Measurements from ENCODE around the gene CRYGN. TPM values are rescaled to one million over a fixed set of nuclear protein-coding genes. Genes with fewer than 3 reads are reported as not detected.
A peak's percentile ranks its signal among the peaks of the same experiment; 100 is the strongest.

Gene CRYGN
- total RNA-seq, 6 donors from 2014 or later = 0.43 to 0.61 TPM; not detected in 4

DNA sequence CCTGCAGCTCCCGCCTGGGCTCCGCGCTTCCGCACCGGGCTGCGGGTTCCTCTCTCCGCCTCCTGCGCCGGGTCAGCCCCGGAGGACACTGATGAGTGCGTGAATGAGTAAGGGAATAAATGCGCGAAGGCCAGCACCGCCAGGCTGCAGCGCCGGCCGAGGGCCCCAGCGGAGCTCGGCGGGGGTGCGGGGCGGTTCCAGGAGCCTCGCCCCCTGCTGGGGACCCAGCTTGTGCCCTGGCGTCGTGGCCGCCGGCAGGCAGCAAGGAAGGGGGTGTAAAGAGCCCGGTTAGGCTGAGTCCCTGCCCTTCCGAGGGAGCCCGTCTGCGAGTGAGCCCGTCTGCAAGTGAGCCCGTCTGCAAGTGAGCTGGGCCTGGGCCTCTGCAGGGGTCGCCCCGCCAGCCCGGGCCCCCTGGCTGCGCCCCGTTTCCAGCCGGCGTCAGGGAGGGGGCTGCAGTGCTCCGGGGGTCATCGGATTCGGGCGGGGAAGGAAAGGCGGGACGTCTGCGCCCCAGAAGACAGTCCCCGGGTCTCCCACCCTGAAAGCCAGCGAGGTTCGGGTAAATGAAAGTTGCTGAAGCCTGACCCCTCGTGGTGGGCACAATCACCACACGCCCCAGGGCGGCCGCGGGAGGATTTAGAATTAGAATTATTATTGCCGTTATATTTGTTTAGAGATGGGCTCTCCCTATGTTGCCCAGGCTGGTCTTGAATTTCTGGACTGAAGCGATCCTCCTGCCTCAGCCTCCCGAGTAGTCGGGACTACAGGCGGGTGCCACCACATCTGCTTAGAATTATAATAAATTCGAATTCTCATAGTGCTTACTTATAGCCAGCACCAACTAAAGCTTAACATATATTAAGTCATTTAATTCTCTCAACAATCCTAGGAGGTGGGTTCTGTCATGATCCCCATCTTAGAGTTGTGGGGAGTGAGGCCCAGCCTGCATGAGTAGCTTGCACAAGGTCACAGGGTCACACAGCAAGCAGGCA lies 8.6 kb upstream of the CRYGN start:
- peak; percentile 85 to 94 for ATAC-seq (ENCODE audit: low FRiP score in 2 of 2)
- H3K4me3 ChIP-seq = peak overlapping the region; percentile 47 to 57 (median 54)

DNA sequence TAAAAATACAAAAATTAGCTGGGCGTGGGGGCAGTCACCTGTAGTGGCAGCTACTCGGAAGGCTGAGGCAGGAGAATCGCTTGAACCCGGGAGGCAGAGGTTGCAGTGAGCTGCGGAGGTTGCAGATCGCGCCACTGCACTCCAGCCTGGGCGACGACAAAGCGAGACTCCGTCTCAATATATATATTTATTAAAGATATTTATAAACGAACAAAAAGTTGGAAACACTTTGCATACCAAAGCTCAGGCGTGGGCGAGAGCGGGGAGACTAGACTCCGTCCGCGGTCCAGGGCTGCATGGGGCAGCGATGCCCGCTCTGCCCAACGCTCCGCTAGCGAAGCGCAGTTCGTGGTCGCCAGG lies 7.9 kb upstream of the CRYGN start:
- H3K36me3 ChIP-seq = no peaks in the 10 kb centered on the region
- peak overlapping the region in 3 of 4 donors; percentile 47 to 57 (median 54) for H3K4me3 ChIP-seq
- WGBS, 2 donors = 61 to 69% methylated on average over 26 of the region's 26 CpGs
- H3K27ac ChIP-seq = peak overlapping the region in 1 of 4 donors; percentile 74
- no peaks in the 10 kb centered on the region for H3K9me3 ChIP-seq
- ATAC-seq (ENCODE audit: low FRiP score in 2 of 2) (no peak), DNase-seq (no peak)
- H3K27me3 ChIP-seq = no peaks in the 10 kb centered on the region
- H3K4me1 ChIP-seq = peaks cover 0 to 9% (median 6%) of the 10 kb centered on the region in 4 donors
- TF ChIP-seq, protein P1, sequence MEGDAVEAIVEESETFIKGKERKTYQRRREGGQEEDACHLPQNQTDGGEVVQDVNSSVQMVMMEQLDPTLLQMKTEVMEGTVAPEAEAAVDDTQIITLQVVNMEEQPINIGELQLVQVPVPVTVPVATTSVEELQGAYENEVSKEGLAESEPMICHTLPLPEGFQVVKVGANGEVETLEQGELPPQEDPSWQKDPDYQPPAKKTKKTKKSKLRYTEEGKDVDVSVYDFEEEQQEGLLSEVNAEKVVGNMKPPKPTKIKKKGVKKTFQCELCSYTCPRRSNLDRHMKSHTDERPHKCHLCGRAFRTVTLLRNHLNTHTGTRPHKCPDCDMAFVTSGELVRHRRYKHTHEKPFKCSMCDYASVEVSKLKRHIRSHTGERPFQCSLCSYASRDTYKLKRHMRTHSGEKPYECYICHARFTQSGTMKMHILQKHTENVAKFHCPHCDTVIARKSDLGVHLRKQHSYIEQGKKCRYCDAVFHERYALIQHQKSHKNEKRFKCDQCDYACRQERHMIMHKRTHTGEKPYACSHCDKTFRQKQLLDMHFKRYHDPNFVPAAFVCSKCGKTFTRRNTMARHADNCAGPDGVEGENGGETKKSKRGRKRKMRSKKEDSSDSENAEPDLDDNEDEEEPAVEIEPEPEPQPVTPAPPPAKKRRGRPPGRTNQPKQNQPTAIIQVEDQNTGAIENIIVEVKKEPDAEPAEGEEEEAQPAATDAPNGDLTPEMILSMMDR (IDR thresholded peaks at IDR 0.05) = no peak
- TF ChIP-seq POLR2A (IDR thresholded peaks at IDR 0.05) (no peak), EP300 (IDR thresholded peaks at IDR 0.05) (no peak), POLR2AphosphoS5 (IDR thresholded peaks at IDR 0.05) (no peak)

More for the DNA sequence above, 8.6 kb upstream of the CRYGN start:
- Histone ChIP-seq H3K9me3 (no peaks in the 10 kb centered on the region), H3K27me3 (no peaks in the 10 kb centered on the region), H3K4me1 (peaks cover 0 to 9% (median 6%) of the 10 kb centered on the region in 4 donors), H3K36me3 (no peaks in the 10 kb centered on the region), H3K27ac (peak overlapping the region in 3 of 4 donors; percentile 24 to 74 (median 27))
- WGBS, 2 donors = 7 to 22% methylated on average over 14 to 40 of the region's 61 CpGs
- DNase-seq = peak; percentile 65 to 90
- TF ChIP-seq EP300 (IDR thresholded peaks at IDR 0.05) = no peak
- TF ChIP-seq, protein P1 (IDR thresholded peaks at IDR 0.05) = peak; percentile 62 to 87 (median 77)
- TF ChIP-seq POLR2AphosphoS5 (IDR thresholded peaks at IDR 0.05) = no peak

DNA sequence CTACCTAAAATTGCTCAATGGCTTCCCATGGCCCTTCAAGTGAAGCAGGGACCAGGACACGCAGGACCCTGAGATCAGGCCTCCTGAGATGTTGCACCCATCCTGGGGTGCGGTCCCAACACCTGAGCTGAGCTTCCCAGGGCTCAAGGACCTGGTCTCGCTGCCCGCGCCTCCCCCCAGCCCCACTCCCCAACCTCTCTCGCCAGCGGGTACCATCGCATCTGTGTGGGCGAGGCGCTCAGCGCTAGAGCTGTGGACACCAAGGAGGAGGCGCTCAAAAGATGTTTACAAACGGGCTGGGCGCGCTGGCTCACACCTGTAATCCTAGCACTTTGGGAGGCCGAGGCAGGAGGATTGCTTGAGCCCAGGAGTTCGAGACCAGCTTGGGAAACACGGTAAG lies 7.4 kb upstream of the CRYGN start:
- ATAC-seq (ENCODE audit: low FRiP score in 2 of 2) = no peak
- peaks cover 0 to 9% (median 6%) of the 10 kb centered on the region in 4 donors for H3K4me1 ChIP-seq
- DNase-seq = peak in 1 of 2 donors; percentile 46
- no peaks in the 10 kb centered on the region for H3K27me3 ChIP-seq
- no peaks in the 10 kb centered on the region for H3K9me3 ChIP-seq
- 96 to 97% methylated on average over 10 to 18 of the region's 18 CpGs for WGBS, 2 donors
- H3K4me3 ChIP-seq = no peak overlapping the region
- H3K27ac ChIP-seq = no peak overlapping the region
- no peaks in the 10 kb centered on the region for H3K36me3 ChIP-seq
- TF ChIP-seq POLR2A (IDR thresholded peaks at IDR 0.05) = no peak
- TF ChIP-seq, protein P1 (IDR thresholded peaks at IDR 0.05) = no peak
- TF ChIP-seq POLR2AphosphoS5 (IDR thresholded peaks at IDR 0.05) = no peak
- TF ChIP-seq EP300 (IDR thresholded peaks at IDR 0.05) = no peak

DNA sequence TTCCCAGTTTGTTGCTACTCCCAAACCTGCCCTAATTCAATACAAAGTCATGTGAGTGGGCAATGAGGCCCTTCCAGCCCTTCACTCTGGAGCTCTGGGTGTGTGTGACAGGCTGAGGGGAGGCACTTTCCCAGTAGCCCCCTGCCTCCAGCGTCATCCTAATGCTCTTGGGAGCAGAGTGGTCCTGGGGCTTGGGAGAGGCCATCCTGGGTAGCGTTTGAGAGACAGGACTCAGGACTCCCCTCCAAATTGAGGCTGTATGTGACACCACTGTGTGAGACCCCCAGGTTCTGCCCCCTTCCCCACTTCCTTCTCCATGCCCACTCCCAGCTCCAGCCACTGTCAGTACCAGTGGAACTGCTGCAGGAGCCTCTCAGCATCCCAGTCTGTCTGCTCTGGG lies 6.5 kb upstream of the CRYGN start:
- WGBS, 2 donors = 86% methylated on average over 2 of the region's 2 CpGs; no CpG with 5 or more reads in 1 of the 2 donors
- TF ChIP-seq POLR2A (IDR thresholded peaks at IDR 0.05) (no peak), EP300 (IDR thresholded peaks at IDR 0.05) (no peak)
- H3K9me3 ChIP-seq = no peaks in the 10 kb centered on the region
- no peaks in the 10 kb centered on the region for H3K27me3 ChIP-seq
- no peak overlapping the region for H3K4me3 ChIP-seq
- DNase-seq (no peak), ATAC-seq (ENCODE audit: low FRiP score in 2 of 2) (no peak)
- peaks cover 2 to 11% (median 7%) of the 10 kb centered on the region in 4 donors for H3K4me1 ChIP-seq
- no peak overlapping the region for H3K27ac ChIP-seq
- no peaks in the 10 kb centered on the region for H3K36me3 ChIP-seq

DNA sequence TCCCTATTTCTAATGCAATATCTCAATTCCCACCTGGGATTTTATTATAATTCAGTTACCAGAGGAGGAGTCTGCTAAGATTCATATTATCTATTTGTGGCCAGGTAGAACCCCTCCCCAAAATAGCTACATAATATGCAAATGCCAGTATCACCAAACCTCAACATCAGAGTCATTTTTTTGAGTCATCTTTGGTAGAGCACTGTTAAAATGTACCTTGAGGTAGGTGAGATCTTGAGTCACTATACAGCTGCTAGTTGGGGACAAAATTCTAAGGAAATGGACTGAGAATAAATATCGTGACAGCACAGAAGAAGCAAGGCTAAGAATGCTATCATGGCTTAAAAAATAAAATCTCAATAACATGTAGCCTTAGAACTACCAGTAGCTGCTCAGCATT lies 4.7 kb upstream of the CRYGN start:
- Histone ChIP-seq H3K27me3 (peaks cover 0 to 2% (median 0%) of the 10 kb centered on the region in 4 donors), H3K36me3 (no peaks in the 10 kb centered on the region), H3K4me1 (peaks cover 13 to 29% (median 19%) of the 10 kb centered on the region in 4 donors), H3K9me3 (no peaks in the 10 kb centered on the region), H3K27ac (no peak overlapping the region), H3K4me3 (no peak overlapping the region)
- WGBS, 2 donors = 88 to 94% methylated on average over 1 of the region's 1 CpG
- DNase-seq = no peak
- TF ChIP-seq POLR2AphosphoS5 (IDR thresholded peaks at IDR 0.05) = no peak
- TF ChIP-seq, protein P1 (IDR thresholded peaks at IDR 0.05) = no peak
- no peak for TF ChIP-seq POLR2A (IDR thresholded peaks at IDR 0.05)
- no peak for TF ChIP-seq EP300 (IDR thresholded peaks at IDR 0.05)
- ATAC-seq (ENCODE audit: low FRiP score in 2 of 2) = no peak
